OCI-LY1 (cell line): Measurements from ENCODE around the gene S100PBP.

Source experiments
- H2AFZ ChIP-seq: fragments of 200-600 bp; sonication (generic), shearing (Covaris generic); 2 replicates; pipeline ENCODE4 v1.6.0; 2014; ENCODE audit warnings: antibody characterized with exemption, mild to moderate bottlenecking, low read length
- H3F3A ChIP-seq: fragments of 200-600 bp; sonication (generic), shearing (Covaris generic); 2 replicates; pipeline ENCODE4 v1.6.0; 2014; ENCODE audit warnings: mild to moderate bottlenecking, antibody characterized with exemption, low read length, moderate library complexity; ENCODE audit not compliant: insufficient read depth
- H3K27ac ChIP-seq: fragments of 200-600 bp; sonication (generic); 2 replicates; pipeline ENCODE4 v1.5.1; 2014; ENCODE audit warnings: low read length, mixed run types, mild to moderate bottlenecking, low read depth; ENCODE audit not compliant: poor library complexity, severe bottlenecking
- H3K27me3 ChIP-seq: fragments of 200-600 bp; sonication (generic); 2 replicates; pipeline ENCODE4 v1.6.0; 2014; ENCODE audit warnings: antibody characterized with exemption, mild to moderate bottlenecking, low read length, moderate library complexity; ENCODE audit not compliant: insufficient read depth
- H3K36me3 ChIP-seq: fragments of 200-600 bp; sonication (generic); 2 replicates; pipeline ENCODE4 v1.6.1; 2014; ENCODE audit warnings: mild to moderate bottlenecking, antibody characterized with exemption, low read length, moderate library complexity, mixed read lengths; ENCODE audit not compliant: insufficient read depth
- H3K4me1 ChIP-seq: fragments of 200-600 bp; sonication (generic); 2 replicates; pipeline ENCODE4 v1.5.1; 2014; ENCODE audit warnings: mild to moderate bottlenecking, low read length, moderate library complexity; ENCODE audit not compliant: insufficient read depth, severe bottlenecking
- H3K4me2 ChIP-seq: fragments of 200-600 bp; sonication (generic), shearing (Covaris generic); 2 replicates; pipeline ENCODE4 v1.6.1; 2014; ENCODE audit warnings: low read length
- H3K4me3 ChIP-seq: fragments of 200-600 bp; sonication (generic); 2 replicates; pipeline ENCODE4 v1.5.1; 2014; ENCODE audit warnings: low read length, low read depth, mild to moderate bottlenecking, mixed read lengths; ENCODE audit not compliant: poor library complexity, severe bottlenecking
- H3K79me2 ChIP-seq: fragments of 200-600 bp; shearing (Covaris generic); 2 replicates; pipeline ENCODE4 v1.6.1; 2016; ENCODE audit warnings: mixed run types, low read length, mixed read lengths; ENCODE audit not compliant: insufficient read depth
- H3K9ac ChIP-seq: fragments of 200-600 bp; sonication (generic), shearing (Covaris generic); 2 replicates; pipeline ENCODE4 v1.6.1; 2014; ENCODE audit warnings: mild to moderate bottlenecking, low read length, mixed read lengths
- H3K9me2 ChIP-seq: fragments of 200-600 bp; sonication (generic), shearing (Covaris generic); 2 replicates; pipeline ENCODE4 v1.6.1; 2014; ENCODE audit warnings: low read depth, mild to moderate bottlenecking, low read length, mixed read lengths
- H3K9me3 ChIP-seq: fragments of 200-600 bp; shearing (Covaris generic); 2 replicates; pipeline ENCODE4 v1.6.1; 2014; ENCODE audit warnings: low read length, mixed read lengths
- H4K20me1 ChIP-seq: fragments of 200-600 bp; sonication (generic), shearing (Covaris generic); 2 replicates; pipeline ENCODE4 v1.6.0; 2016; ENCODE audit warnings: mild to moderate bottlenecking, low read length; ENCODE audit not compliant: insufficient read depth
- CTCF ChIP-seq: fragments of 200-600 bp; sonication (generic), shearing (Covaris generic); IDR thresholded peaks from 2 replicates; pipeline ENCODE4 v1.5.1; 2017; ENCODE audit warnings: mild to moderate bottlenecking, antibody characterized with exemption, low read length, moderate library complexity, mixed read lengths
- EZH2 ChIP-seq: fragments of 200-600 bp; sonication (generic), shearing (Covaris generic); IDR thresholded peaks from 2 replicates; pipeline ENCODE4 v1.8.0; 2017; ENCODE audit warnings: borderline replicate concordance, mixed run types, mild to moderate bottlenecking, antibody characterized with exemption, low read length, moderate library complexity, mixed read lengths

Gene S100PBP

GRCh38 chr1:32774464-32774808 is 43.0 kb upstream of the S100PBP start:
- Histone ChIP-seq H3K4me3 (no peak overlapping the region), H3K4me1 (no peaks in the 10 kb centered on the region), H2AFZ (no peak overlapping the region), H4K20me1 (no peaks in the 10 kb centered on the region), H3K9me3 (no peaks in the 10 kb centered on the region), H3K27ac (no peak overlapping the region), H3K36me3 (peaks cover 35% of the 10 kb centered on the region), H3F3A (no peaks in the 10 kb centered on the region), H3K9ac (no peak overlapping the region), H3K9me2 (no peaks in the 10 kb centered on the region), H3K4me2 (no peak overlapping the region), H3K27me3 (no peaks in the 10 kb centered on the region), H3K79me2 (no peaks in the 10 kb centered on the region)
- no peak for TF ChIP-seq EZH2
- no peak for TF ChIP-seq CTCF

GRCh38 chr1:32774950-32775634 is 42.4 kb upstream of the S100PBP start:
- Histone ChIP-seq H3F3A (no peaks in the 10 kb centered on the region), H3K27me3 (no peaks in the 10 kb centered on the region), H3K9me2 (no peaks in the 10 kb centered on the region), H3K4me2 (no peak overlapping the region), H3K79me2 (no peaks in the 10 kb centered on the region), H3K27ac (no peak overlapping the region), H3K9me3 (no peaks in the 10 kb centered on the region), H3K4me1 (no peaks in the 10 kb centered on the region), H2AFZ (no peak overlapping the region), H3K9ac (no peak overlapping the region), H4K20me1 (no peaks in the 10 kb centered on the region), H3K4me3 (no peak overlapping the region), H3K36me3 (peaks cover 42% of the 10 kb centered on the region)
- no peak for TF ChIP-seq CTCF
- TF ChIP-seq EZH2, result no peak

- Histone ChIP-seq H3K4me1 (no peaks in the 10 kb centered on the region), H3K27me3 (no peaks in the 10 kb centered on the region), H3K36me3 (peaks cover 49% of the 10 kb centered on the region), H3K9me2 (no peaks in the 10 kb centered on the region), H3F3A (no peaks in the 10 kb centered on the region), H4K20me1 (no peaks in the 10 kb centered on the region), H3K79me2 (no peaks in the 10 kb centered on the region), H2AFZ (no peak overlapping the region), H3K4me3 (no peak overlapping the region), H3K27ac (no peak overlapping the region), H3K4me2 (no peak overlapping the region), H3K9me3 (no peaks in the 10 kb centered on the region), H3K9ac (no peak overlapping the region)
- TF ChIP-seq EZH2, result no peak
- no peak for TF ChIP-seq CTCF
Measured at GRCh38 chr1:32775640-32776337, 41.7 kb upstream of the S100PBP start.
